Measurements from ENCODE around the gene SCMH1. TPM values are rescaled to one million over a fixed set of nuclear protein-coding genes. Genes with fewer than 3 reads are reported as not detected.

Gene SCMH1
- total RNA-seq, 1 donor from 2014 or later, result 28.0 TPM

DNA sequence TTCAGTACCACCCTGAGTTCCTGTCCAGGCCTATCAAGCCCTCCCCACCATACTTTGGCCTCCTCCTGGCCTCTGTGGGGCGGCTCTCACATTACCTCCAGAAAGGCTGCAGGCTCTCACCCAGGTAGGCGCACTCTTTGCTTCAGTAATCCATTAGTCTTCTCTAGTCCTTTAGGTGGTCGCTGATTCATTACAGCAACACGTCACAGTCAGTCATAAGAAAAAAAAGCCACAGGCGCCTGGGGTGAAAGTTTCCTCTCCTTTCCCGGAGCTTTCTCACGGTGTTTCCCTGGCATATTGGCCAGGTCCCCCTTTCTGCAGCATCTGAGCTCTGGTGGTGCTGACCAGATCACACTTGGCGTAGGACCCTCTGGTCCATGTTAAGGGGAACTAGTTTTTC, 232.6 kb downstream of the SCMH1 start:
- no peak for ATAC-seq (ENCODE audit: low read depth)
- TF ChIP-seq, protein P1, sequence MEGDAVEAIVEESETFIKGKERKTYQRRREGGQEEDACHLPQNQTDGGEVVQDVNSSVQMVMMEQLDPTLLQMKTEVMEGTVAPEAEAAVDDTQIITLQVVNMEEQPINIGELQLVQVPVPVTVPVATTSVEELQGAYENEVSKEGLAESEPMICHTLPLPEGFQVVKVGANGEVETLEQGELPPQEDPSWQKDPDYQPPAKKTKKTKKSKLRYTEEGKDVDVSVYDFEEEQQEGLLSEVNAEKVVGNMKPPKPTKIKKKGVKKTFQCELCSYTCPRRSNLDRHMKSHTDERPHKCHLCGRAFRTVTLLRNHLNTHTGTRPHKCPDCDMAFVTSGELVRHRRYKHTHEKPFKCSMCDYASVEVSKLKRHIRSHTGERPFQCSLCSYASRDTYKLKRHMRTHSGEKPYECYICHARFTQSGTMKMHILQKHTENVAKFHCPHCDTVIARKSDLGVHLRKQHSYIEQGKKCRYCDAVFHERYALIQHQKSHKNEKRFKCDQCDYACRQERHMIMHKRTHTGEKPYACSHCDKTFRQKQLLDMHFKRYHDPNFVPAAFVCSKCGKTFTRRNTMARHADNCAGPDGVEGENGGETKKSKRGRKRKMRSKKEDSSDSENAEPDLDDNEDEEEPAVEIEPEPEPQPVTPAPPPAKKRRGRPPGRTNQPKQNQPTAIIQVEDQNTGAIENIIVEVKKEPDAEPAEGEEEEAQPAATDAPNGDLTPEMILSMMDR (IDR thresholded peaks at IDR 0.05), result no peak
- ChIA-PET POLR2A (no interaction called here), CTCF (no interaction called here)
- no peak overlapping the region for H3K4me3 Mint-ChIP-seq
- H3K36me3 Mint-ChIP-seq (ENCODE audit: low read depth), result peaks cover 86% of the 10 kb centered on the region
- no peak for DNase-seq
- no peaks in the 10 kb centered on the region for H3K9me3 Mint-ChIP-seq
- H3K27me3 Mint-ChIP-seq, result no peaks in the 10 kb centered on the region
- H3K27ac Mint-ChIP-seq, result no peak overlapping the region
- peaks cover 6% of the 10 kb centered on the region for H3K4me1 Mint-ChIP-seq
- intact Hi-C loops (cut with micrococcal nuclease), result no loop called here

DNA sequence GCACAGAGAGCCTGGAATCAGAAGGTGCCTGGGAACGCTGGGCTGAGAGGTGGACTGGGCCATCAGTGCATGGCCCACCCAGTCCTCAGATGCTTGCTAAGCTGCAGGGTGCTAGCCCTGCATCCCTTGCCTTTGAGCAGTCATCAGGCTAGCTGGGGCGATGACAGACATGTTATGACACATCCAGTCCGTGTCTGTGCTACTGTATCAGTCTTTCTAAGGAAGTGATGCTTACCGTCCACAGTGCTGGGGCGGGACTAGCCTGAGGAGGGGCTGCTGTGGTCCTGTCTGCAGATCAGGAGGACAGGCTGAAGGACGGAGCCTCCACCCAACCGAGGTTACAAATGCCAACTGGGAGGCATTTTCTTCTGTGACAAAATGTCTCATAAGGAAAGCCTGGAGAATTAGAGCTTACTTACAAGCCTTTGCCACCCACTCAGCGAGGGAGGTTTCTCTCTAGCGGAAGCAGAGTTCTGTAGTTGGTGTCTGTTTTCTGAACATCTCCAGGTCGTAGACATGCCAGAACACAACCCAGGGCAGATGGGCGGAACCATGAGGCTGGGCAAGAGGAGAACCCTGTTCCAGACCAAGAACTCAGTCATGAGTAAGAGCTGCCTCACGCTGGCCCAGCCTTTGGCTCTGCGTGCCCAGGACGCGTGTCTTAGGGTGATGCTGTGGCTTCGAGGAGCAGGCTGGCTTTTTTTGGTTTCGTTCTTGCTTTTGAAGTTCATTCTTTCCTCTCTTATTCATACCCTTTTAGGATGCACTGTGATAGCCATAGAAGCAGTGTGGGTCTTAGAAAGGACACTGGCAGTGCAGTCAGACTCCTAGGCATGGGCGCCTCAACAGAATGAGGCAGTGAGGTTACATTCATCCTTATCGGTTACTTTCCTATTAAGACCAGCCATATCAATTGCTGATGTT, 234.9 kb downstream of the SCMH1 start:
- no peak for DNase-seq
- Mint-ChIP-seq H3K27ac (no peak overlapping the region), H3K36me3 (ENCODE audit: low read depth) (peaks cover 96% of the 10 kb centered on the region), H3K4me3 (no peak overlapping the region), H3K27me3 (no peaks in the 10 kb centered on the region), H3K4me1 (peaks cover 15% of the 10 kb centered on the region), H3K9me3 (no peaks in the 10 kb centered on the region)
- TF ChIP-seq, protein P1 (IDR thresholded peaks at IDR 0.05), result no peak
- no peak for ATAC-seq (ENCODE audit: low read depth)
- ChIA-PET CTCF (no interaction called here), POLR2A (no interaction called here)
- intact Hi-C loops (cut with micrococcal nuclease), result no loop called here

DNA sequence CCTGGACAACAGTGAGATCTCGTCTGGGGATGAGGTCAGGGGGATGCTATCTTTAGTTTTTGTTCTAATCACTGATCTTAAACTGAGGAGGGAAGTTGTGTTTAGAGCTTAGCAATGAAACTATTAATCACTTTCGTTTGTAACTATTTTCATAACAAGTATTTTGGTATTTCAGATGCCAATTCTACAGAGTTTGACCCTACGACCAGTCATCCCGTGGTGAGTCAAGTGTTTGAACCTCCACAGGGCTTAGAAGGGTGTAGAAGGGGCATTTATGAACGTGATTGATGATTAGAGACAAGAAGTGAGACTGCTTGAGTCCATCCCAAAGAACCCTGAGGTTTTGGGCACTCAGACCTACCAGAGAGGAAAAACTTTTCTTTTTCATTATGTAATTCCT, 236.2 kb downstream of the SCMH1 start:
- H3K9me3 Mint-ChIP-seq, result no peaks in the 10 kb centered on the region
- peaks cover 15% of the 10 kb centered on the region for H3K4me1 Mint-ChIP-seq
- no peaks in the 10 kb centered on the region for H3K27me3 Mint-ChIP-seq
- no peak overlapping the region for H3K27ac Mint-ChIP-seq
- TF ChIP-seq, protein P1 (IDR thresholded peaks at IDR 0.05), result no peak
- ATAC-seq (ENCODE audit: low read depth) (no peak), DNase-seq (no peak)
- intact Hi-C loops (cut with micrococcal nuclease), result no loop called here
- CTCF ChIA-PET, result no interaction called here
- POLR2A ChIA-PET, result no interaction called here
- H3K36me3 Mint-ChIP-seq (ENCODE audit: low read depth), result peaks cover 96% of the 10 kb centered on the region
- no peak overlapping the region for H3K4me3 Mint-ChIP-seq

DNA sequence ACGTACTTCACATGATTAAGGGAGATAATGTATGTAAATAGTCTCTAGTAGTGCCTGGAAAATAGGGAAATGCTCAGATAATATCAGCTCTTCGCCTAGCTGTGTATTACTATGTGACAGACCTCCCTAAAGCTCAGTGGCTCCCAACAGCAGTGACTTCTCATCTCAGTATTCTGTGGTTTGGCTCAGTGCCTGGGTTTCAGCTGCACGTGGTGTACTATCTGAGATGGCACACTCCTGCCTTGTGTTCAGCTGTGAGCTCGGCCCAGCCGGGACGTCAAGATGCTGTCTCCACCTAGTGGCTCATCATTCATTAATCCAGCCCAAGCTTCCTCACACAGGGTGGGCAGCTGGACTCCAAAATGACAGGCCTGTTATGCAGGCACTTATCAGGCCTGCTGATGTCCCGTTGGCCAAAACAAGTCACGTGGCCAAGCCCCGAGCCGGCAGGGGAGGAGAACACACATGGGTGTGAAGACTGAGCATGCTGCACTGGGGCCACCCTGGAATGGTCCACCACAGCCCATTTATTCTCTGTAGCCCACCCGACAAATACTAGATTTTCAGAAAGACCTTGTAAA, 238.4 kb downstream of the SCMH1 start:
- intact Hi-C loops (cut with micrococcal nuclease), result loop anchor here (1.0 kb wide), 1 partner anchor 24 kb away; the partner anchor contains the start of gene CTPS1
- H3K27ac Mint-ChIP-seq, result peak overlapping the region; percentile 19
- TF ChIP-seq, protein P1 (IDR thresholded peaks at IDR 0.05), result no peak
- ATAC-seq (ENCODE audit: low read depth) (peak; percentile 95), DNase-seq (peak; percentile 45)
- H3K9me3 Mint-ChIP-seq, result no peaks in the 10 kb centered on the region
- H3K4me3 Mint-ChIP-seq, result no peak overlapping the region
- H3K36me3 Mint-ChIP-seq (ENCODE audit: low read depth), result peaks cover 92% of the 10 kb centered on the region
- ChIA-PET CTCF (interaction anchor here (0.8 to 1.4 kb wide), 6 partner anchors 11 to 236 kb away, joined by 3 to 4 read pairs (median 4); no protein-coding TSS in a partner anchor), POLR2A (interaction anchor here (1.1 to 1.5 kb wide), 3 partner anchors 24 to 312 kb away, joined by 3 to 16 read pairs (median 3); partner anchors contain the start of gene CTPS1)
- H3K4me1 Mint-ChIP-seq, result peaks cover 15% of the 10 kb centered on the region
- no peaks in the 10 kb centered on the region for H3K27me3 Mint-ChIP-seq

DNA sequence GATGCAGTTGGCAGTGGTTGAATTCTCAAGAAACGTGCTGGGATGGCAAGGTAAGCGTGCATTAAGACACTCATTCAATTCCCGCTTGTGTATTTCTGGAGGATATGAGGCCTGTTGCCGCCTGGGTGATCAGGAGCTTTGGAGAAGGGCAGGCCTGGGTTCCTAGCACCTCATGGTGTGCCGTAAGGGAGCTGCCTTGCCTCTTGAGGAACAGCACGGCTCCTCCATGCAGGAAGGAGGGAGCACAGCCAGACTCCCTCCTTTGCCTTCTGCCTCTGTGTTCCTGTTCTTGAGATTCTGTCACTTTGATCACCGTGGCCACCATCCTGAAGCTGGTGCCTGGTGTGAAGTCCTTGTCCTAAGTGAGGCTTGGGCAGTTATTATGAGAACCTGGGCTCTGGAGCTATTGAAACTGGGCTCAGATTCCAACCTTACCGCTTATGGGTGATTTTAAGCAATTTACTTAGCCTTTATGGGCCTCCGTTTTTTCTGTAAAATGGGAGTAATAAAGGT, 238.9 kb downstream of the SCMH1 start:
- Mint-ChIP-seq H3K4me3 (no peak overlapping the region), H3K27ac (no peak overlapping the region), H3K27me3 (no peaks in the 10 kb centered on the region), H3K9me3 (no peaks in the 10 kb centered on the region), H3K36me3 (ENCODE audit: low read depth) (peaks cover 92% of the 10 kb centered on the region), H3K4me1 (peaks cover 15% of the 10 kb centered on the region)
- TF ChIP-seq, protein P1 (IDR thresholded peaks at IDR 0.05), result no peak
- DNase-seq, result no peak
- ATAC-seq (ENCODE audit: low read depth), result no peak
- ChIA-PET POLR2A (interaction anchor here (1.1 to 1.5 kb wide), 3 partner anchors 23 to 311 kb away, joined by 3 to 16 read pairs (median 3); partner anchors contain the start of gene CTPS1), CTCF (interaction anchor here (0.6 to 1.4 kb wide), 5 partner anchors 12 to 229 kb away, joined by 3 to 4 read pairs (median 3); no protein-coding TSS in a partner anchor)
- intact Hi-C loops (cut with micrococcal nuclease), result loop anchor here (1.0 kb wide), 1 partner anchor 24 kb away; the partner anchor contains the start of gene CTPS1

Measured in activated B cell treated with CpG ODN at 0.5 μM for 24 hours (primary cell).